H9 (cell line): Measurements from ENCODE around the gene ZNF177. TPM values are rescaled to one million over a fixed set of nuclear protein-coding genes. Genes with fewer than 3 reads are reported as not detected.

Experiments
- DNase-seq: peaks from one replicate; pipeline ENCODE4 v3.0.0-alpha.2; 2017
- H2AFZ ChIP-seq: one replicate; pipeline ENCODE4 v1.6.1; 2013; ENCODE audit warnings: mild to moderate bottlenecking, low read length, control low read depth, moderate library complexity
- H2AK5ac ChIP-seq: 2 replicates; pipeline ENCODE4 v1.6.1; 2013; ENCODE audit warnings: low read length, control low read depth, mixed read lengths; ENCODE audit not compliant: insufficient read length
- H2BK120ac ChIP-seq: one replicate; pipeline ENCODE4 v1.6.1; 2013; ENCODE audit warnings: low read depth, mild to moderate bottlenecking, low read length, control low read depth, inconsistent platforms; ENCODE audit not compliant: poor library complexity, severe bottlenecking
- H2BK12ac ChIP-seq: 2 replicates; pipeline ENCODE4 v1.6.1; 2013; ENCODE audit warnings: low read length, control low read depth, mixed read lengths, low read depth; ENCODE audit not compliant: insufficient read length
- H2BK15ac ChIP-seq: 2 replicates; pipeline ENCODE4 v1.6.1; 2013; ENCODE audit warnings: low read depth, low read length, control low read depth
- H2BK20ac ChIP-seq: one replicate; pipeline ENCODE4 v1.6.1; 2013; ENCODE audit warnings: low read depth, mild to moderate bottlenecking, low read length, control low read depth, inconsistent platforms; ENCODE audit not compliant: poor library complexity, severe bottlenecking
- H2BK5ac ChIP-seq: 2 replicates; pipeline ENCODE4 v1.6.1; 2013; ENCODE audit warnings: low read length, control low read depth, mixed read lengths; ENCODE audit not compliant: insufficient read length
- H3K14ac ChIP-seq: 2 replicates; pipeline ENCODE4 v1.6.1; 2013; ENCODE audit warnings: low read length, control low read depth; ENCODE audit not compliant: insufficient read depth
- H3K18ac ChIP-seq: 2 replicates; pipeline ENCODE4 v1.6.1; 2013; ENCODE audit warnings: low read depth, mild to moderate bottlenecking, mixed read lengths, low read length, control low read depth; ENCODE audit not compliant: insufficient read length
- H3K23ac ChIP-seq: 2 replicates; pipeline ENCODE4 v1.6.1; 2013; ENCODE audit warnings: low read length, control low read depth, mixed read lengths, low read depth; ENCODE audit not compliant: insufficient read length
- H3K23me2 ChIP-seq: 2 replicates; pipeline ENCODE4 v1.6.1; 2013; ENCODE audit warnings: low read depth, mild to moderate bottlenecking, mixed read lengths, low read length, control low read depth; ENCODE audit not compliant: insufficient read length, poor library complexity, severe bottlenecking
- H3K27ac ChIP-seq: 2 replicates; pipeline ENCODE4 v1.5.1; 2013; ENCODE audit warnings: low read length, control low read depth, mixed read lengths, low read depth; ENCODE audit not compliant: insufficient read length
- H3K27me3 ChIP-seq: 2 replicates; pipeline ENCODE4 v1.6.1; 2013; ENCODE audit warnings: low read length, control low read depth, inconsistent platforms; ENCODE audit not compliant: insufficient read depth
- H3K4ac ChIP-seq: 2 replicates; pipeline ENCODE4 v1.6.1; 2013; ENCODE audit warnings: low read depth, mild to moderate bottlenecking, control low read depth, inconsistent platforms, low read length, moderate library complexity
- H3K4me1 ChIP-seq: 2 replicates; pipeline ENCODE4 v1.6.1; 2013; ENCODE audit warnings: low read length, control low read depth, inconsistent platforms; ENCODE audit not compliant: insufficient read depth
- H3K4me2 ChIP-seq: 2 replicates; pipeline ENCODE4 v1.6.1; 2013; ENCODE audit warnings: low read length, control low read depth, mixed read lengths; ENCODE audit not compliant: insufficient read length, insufficient read depth
- H3K56ac ChIP-seq: 2 replicates; pipeline ENCODE4 v1.6.1; 2013; ENCODE audit warnings: low read depth, mild to moderate bottlenecking, mixed read lengths, low read length, control low read depth; ENCODE audit not compliant: insufficient read length
- H3K79me1 ChIP-seq: 2 replicates; pipeline ENCODE4 v1.6.1; 2013; ENCODE audit warnings: low read depth, mild to moderate bottlenecking, moderate library complexity, low read length, control low read depth, inconsistent platforms; ENCODE audit not compliant: insufficient read depth, poor library complexity, severe bottlenecking
- H3K79me2 ChIP-seq: 2 replicates; pipeline ENCODE4 v1.6.1; 2013; ENCODE audit warnings: low read length, control low read depth, inconsistent platforms; ENCODE audit not compliant: insufficient read depth
- H3K9ac ChIP-seq: 2 replicates; pipeline ENCODE4 v1.6.1; 2013; ENCODE audit warnings: low read length, control low read depth, mixed read lengths; ENCODE audit not compliant: insufficient read length; ENCODE audit errors: extremely low read depth
- H3K9me3 ChIP-seq: one replicate; pipeline ENCODE4 v1.6.1; 2013; ENCODE audit warnings: low read depth, low read length, inconsistent platforms; ENCODE audit not compliant: control insufficient read depth
- H3T11ph ChIP-seq: one replicate; pipeline ENCODE4 v1.6.1; 2013; ENCODE audit warnings: mild to moderate bottlenecking, low read length, control low read depth, inconsistent platforms
- H4K20me1 ChIP-seq: one replicate; pipeline ENCODE4 v1.6.1; 2013; ENCODE audit not compliant: control insufficient read depth, insufficient read length, insufficient read depth
- H4K5ac ChIP-seq: 2 replicates; pipeline ENCODE4 v1.6.1; 2013; ENCODE audit warnings: low read depth, mild to moderate bottlenecking, mixed read lengths, low read length, control low read depth; ENCODE audit not compliant: insufficient read length
- H4K8ac ChIP-seq: replicated peaks from 2 replicates; pipeline ENCODE4 v1.6.1; 2013; ENCODE audit warnings: low read length, control low read depth, mixed read lengths, low read depth; ENCODE audit not compliant: insufficient read length
- H4K91ac ChIP-seq: 2 replicates; pipeline ENCODE4 v1.6.1; 2013; ENCODE audit warnings: low read depth, mild to moderate bottlenecking, moderate library complexity, mixed read lengths, low read length, control low read depth; ENCODE audit not compliant: insufficient read length
- H3K27ac Mint-ChIP-seq, 3 experiments: 2 replicates in 2 of 3; 3 replicates in 1 of 3; pipeline ENCODE4 v1.8.0; 2020 to 2021; ENCODE audit warnings: mixed read lengths in 3 of 3, mild to moderate bottlenecking in 1 of 3, moderate library complexity in 1 of 3
- H3K27me3 Mint-ChIP-seq: 2 replicates; pipeline ENCODE4 v1.8.0; 2021; ENCODE audit warnings: low read depth, mild to moderate bottlenecking, moderate library complexity, mixed read lengths
- H3K36me3 Mint-ChIP-seq, 3 experiments: 2 replicates in 2 of 3; 3 replicates in 1 of 3; pipeline ENCODE4 v1.8.0; 2020 to 2021; ENCODE audit warnings: low read depth in 3 of 3, mixed read lengths in 3 of 3; ENCODE audit not compliant: insufficient read depth in 1 of 3
- H3K4me1 Mint-ChIP-seq, 2 experiments: 2 replicates each; pipeline ENCODE4 v1.8.0; 2020; ENCODE audit warnings: mixed read lengths in 2 of 2
- H3K4me3 Mint-ChIP-seq, 2 experiments: 2 replicates in 1 of 2; 3 replicates in 1 of 2; pipeline ENCODE4 v1.8.0; 2020 to 2021; ENCODE audit warnings: mild to moderate bottlenecking in 2 of 2, mixed read lengths in 2 of 2, moderate library complexity in 1 of 2
- H3K9me3 Mint-ChIP-seq, 2 experiments: 2 replicates in 1 of 2; 3 replicates in 1 of 2; pipeline ENCODE4 v1.8.0; 2020; ENCODE audit warnings: mild to moderate bottlenecking in 2 of 2, mixed read lengths in 2 of 2, moderate library complexity in 1 of 2
- WGBS: extraction: QIAGEN DNeasy Blood & Tissue Kit; methylation state at CpG from one replicate; pipeline ENCODE4 v1.1.7; 2013; ENCODE audit warnings: missing lambda C conversion rate, low lambda C conversion rate, mixed read lengths; ENCODE audit not compliant: insufficient read length; ENCODE audit errors: extremely low coverage; 5-methylcytosine and 5-hydroxymethylcytosine counted together
- total RNA-seq: library from RNA; stranded (reverse); gene quantifications from 2 replicates; pipeline ENCODE4 v1.2.1, GENCODE V29; 2021
- TF ChIP-seq, protein P1 (sequence below): fragments of 200-600 bp; sonication (generic); conservative IDR thresholded peaks from 3 replicates; pipeline ENCODE4 v1.8.0; 2021; ENCODE audit warnings: antibody characterized with exemption, mild to moderate bottlenecking

Gene ZNF177
- total RNA-seq, 1 experiment from 2014 or later = 5.7 TPM

DNA sequence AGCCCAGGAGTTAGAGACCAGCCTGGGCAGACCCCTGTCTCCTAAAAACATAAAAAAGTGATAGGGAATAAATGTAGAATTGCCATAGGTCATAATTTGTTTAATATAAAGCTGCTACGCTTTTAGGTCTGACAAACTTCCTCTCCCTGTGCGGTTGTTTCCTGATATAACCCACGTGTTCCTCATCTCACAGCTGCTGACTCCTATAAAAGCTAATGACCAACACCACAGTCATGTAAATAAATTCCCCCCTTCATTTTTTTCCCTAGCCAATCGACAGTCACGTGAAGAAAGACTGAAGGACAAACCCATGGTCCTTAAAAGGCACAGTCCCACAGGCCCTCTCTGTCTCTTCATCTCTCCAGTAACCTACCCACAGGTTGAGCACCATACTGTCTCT lies 45.0 kb downstream of the ZNF177 start:
- H3K4me1 ChIP-seq = no peaks in the 10 kb centered on the region
- WGBS = no CpG with 5 or more reads among the region's 5 CpGs
- TF ChIP-seq, protein P1, sequence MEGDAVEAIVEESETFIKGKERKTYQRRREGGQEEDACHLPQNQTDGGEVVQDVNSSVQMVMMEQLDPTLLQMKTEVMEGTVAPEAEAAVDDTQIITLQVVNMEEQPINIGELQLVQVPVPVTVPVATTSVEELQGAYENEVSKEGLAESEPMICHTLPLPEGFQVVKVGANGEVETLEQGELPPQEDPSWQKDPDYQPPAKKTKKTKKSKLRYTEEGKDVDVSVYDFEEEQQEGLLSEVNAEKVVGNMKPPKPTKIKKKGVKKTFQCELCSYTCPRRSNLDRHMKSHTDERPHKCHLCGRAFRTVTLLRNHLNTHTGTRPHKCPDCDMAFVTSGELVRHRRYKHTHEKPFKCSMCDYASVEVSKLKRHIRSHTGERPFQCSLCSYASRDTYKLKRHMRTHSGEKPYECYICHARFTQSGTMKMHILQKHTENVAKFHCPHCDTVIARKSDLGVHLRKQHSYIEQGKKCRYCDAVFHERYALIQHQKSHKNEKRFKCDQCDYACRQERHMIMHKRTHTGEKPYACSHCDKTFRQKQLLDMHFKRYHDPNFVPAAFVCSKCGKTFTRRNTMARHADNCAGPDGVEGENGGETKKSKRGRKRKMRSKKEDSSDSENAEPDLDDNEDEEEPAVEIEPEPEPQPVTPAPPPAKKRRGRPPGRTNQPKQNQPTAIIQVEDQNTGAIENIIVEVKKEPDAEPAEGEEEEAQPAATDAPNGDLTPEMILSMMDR = no peak
- no peak overlapping the region for H3K4me3 Mint-ChIP-seq
- no peak overlapping the region for H3K14ac ChIP-seq
- H3K36me3 Mint-ChIP-seq = peaks cover 25 to 47% (median 32%) of the 10 kb centered on the region in 3 experiments
- H3K23me2 ChIP-seq = no peaks in the 10 kb centered on the region
- H3T11ph ChIP-seq = no peak overlapping the region
- H3K27ac Mint-ChIP-seq = no peak overlapping the region
- H2AK5ac ChIP-seq = no peak overlapping the region
- no peak overlapping the region for H2BK12ac ChIP-seq
- H3K18ac ChIP-seq = no peak overlapping the region
- H4K20me1 ChIP-seq = no peaks in the 10 kb centered on the region
- no peaks in the 10 kb centered on the region for H3K79me2 ChIP-seq
- DNase-seq = no peak
- no peak overlapping the region for H4K8ac ChIP-seq
- no peak overlapping the region for H2BK120ac ChIP-seq
- H2BK5ac ChIP-seq = no peak overlapping the region
- no peak overlapping the region for H4K91ac ChIP-seq
- no peak overlapping the region for H3K4me2 ChIP-seq
- H3K79me1 ChIP-seq = no peaks in the 10 kb centered on the region
- H3K27ac ChIP-seq = no peak overlapping the region
- H4K5ac ChIP-seq = no peak overlapping the region
- no peaks in the 10 kb centered on the region for H3K27me3 ChIP-seq
- no peak overlapping the region for H2BK15ac ChIP-seq
- peaks cover 7% of the 10 kb centered on the region for H3K27me3 Mint-ChIP-seq
- no peak overlapping the region for H2AFZ ChIP-seq
- H2BK20ac ChIP-seq = no peak overlapping the region
- peaks cover 73% of the 10 kb centered on the region for H3K9me3 ChIP-seq
- H3K56ac ChIP-seq = no peak overlapping the region
- no peak overlapping the region for H3K9ac ChIP-seq
- peaks cover 90% of the 10 kb centered on the region in 2 experiments for H3K9me3 Mint-ChIP-seq
- no peak overlapping the region for H3K4ac ChIP-seq
- H3K23ac ChIP-seq = no peak overlapping the region
- H3K4me1 Mint-ChIP-seq = no peaks in the 10 kb centered on the region
